Measurements from ENCODE around the gene BTRC. TPM values are rescaled to one million over a fixed set of nuclear protein-coding genes. Genes with fewer than 3 reads are reported as not detected.

Gene BTRC
- polyA plus RNA-seq, 12 donors = 18.7 to 39.8 (median 29.1) TPM; not detected in 1

GRCh38 chr10:101566333-101567164 is 212.6 kb downstream of the BTRC start:
- DNase-seq = no peak

DNA sequence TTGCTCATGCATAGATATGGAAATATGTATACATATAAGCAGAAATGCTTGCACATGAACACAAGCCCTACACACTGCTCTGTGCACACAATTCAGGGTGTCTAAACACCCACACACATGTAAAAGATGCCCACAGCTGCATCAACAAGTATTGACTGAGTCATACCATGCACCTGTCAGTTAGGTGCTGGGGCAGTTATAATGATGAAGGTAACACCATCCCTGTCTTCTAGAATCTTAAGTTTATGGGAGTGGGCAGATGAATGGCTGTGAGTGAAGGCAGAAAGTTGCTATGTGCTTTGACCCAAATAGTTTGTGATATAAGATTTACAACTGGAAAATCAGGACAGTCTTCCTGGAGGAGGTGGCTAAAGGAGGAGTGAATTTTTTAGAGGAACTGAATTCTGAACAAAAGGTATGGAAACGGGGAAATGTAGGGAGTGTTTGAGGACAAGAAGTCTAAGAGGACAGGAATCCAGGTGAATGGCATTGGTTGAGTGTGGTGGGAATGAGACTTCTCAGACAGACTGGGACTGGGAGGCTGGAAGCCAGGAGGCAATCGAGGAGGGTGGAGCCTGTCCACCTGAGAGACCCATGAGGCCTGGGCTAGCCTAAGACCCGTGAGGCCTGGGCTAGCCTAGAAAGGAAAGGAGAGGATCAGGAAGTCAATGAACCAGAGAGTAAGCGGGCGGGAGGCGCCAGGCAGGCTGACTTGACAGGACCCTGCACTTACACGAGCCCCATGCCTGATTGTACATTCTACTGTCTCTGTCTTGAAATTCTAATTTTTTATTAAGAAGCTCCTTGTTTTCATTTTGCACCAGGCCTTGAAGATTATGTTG is 213.4 kb downstream of the BTRC start:
- DNase-seq = no peak

GRCh38 chr10:101568054-101568745 is 214.2 kb downstream of the BTRC start:
- DNase-seq = no peak

DNA sequence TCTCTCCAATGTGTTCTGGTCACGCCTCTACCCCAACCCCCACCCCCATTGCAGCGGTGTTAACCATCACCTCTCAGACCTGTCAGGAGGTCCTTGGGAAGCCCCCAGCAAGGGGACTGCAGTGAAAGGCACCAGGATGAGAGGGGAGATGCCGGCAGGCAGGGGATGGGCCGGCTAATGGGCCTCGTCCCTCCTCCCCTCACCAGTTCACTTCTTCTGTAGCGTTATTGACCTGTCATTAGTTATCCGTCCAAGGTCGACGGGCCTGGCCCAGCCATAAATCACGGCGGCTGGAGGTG is 215.3 kb downstream of the BTRC start:
- no peak for DNase-seq

GRCh38 chr10:101569622-101570427 is 215.9 kb downstream of the BTRC start:
- DNase-seq = peak; percentile 79

- DNase-seq = no peak
These were observed 216.7 kb downstream of the BTRC start for GRCh38 chr10:101570428-101571270.

DNA sequence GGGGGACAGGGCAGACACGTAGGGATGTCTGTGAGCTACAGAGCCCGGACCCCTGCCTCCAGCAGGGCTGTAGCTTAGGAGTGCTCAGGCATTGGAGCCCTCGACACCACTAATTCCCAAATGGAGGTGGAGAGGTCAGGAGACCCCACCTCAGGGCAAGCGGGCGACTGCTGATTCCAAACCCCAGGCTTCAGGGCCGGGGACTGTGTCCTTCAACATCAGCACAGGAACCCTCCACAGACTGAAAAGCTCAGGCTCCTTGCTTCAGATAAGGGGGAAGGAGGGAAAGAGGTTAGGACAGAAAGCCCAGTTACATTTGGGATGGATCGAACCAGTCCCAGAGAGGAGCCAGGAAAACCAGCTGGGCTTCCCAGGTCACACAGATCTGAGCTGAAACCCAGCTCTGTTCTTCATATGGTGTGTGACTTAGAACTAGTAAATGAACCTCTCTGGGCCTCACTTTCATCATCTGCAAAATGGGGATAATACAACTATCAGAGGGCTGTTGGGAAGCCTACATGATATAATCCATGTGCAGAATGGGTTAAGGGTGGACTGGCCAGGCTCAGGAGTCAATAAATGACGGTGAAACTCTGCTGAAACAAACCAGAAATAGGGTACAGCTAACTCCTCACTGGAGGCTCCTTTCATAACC is 217.4 kb downstream of the BTRC start:
- DNase-seq = no peak

GRCh38 chr10:101572126-101572525 is 218.2 kb downstream of the BTRC start:
- DNase-seq = no peak

GRCh38 chr10:101572785-101573184 is 218.8 kb downstream of the BTRC start:
- DNase-seq = no peak

DNA sequence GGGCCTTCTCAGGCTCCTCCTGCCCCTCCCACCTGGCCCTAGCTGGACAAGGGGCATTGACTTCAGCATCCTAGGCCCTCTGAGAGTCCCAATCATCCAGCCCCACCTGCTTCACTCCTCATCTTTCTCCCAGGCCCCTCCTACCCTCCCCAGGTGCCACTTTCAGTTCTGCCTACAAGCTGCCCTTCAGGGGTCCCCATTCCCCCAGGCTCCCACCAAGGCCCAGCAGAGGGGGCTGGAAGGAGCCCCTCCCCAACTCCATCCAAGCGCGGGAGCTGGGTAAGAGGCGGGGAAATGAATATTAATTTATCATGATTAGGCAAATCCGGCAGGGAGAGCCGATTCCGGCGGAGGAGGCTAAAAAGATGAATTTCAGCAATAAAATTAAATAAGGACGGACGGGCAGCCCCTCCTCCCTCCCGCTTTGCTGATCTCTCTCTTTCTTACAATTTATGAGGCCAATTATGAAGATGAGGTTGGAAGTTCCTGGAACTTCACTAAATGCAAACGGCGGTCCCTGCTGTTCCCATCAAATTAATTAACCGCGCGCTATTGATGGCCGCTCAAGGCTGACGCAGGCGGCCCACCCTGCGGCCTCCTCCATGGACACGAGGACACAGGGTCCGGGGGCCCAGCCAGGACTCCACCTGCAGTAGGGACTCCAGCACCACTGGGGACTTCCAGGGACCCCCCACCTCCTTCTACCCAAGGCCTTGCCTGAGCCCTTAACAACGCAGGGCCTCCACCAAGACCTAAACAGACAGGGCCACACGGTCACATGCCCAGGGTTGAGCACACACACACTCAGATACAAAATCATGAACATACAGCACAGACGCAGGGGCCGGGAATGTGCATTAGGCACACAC is 220.2 kb downstream of the BTRC start:
- no peak for DNase-seq

DNA sequence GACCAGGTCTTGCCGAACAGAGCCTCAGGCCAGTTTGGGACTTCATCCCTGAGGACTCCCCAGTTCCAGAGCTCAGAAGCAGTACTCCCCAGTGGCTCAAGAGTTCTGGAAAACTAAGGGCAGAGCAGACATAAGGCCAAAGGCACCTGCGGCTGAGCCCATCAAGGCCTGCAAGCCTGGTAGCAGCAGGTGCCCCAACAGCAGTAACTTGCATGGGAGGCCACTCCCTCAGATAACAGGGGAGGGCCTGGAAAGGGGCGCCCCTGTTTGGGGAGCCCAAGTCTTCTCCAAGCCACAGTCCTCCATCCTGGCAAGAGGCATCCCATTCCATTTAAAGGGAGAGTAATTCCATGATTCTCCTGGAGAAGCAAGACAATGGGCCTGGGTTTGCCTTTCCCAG is 221.1 kb downstream of the BTRC start:
- no peak for DNase-seq

DNA sequence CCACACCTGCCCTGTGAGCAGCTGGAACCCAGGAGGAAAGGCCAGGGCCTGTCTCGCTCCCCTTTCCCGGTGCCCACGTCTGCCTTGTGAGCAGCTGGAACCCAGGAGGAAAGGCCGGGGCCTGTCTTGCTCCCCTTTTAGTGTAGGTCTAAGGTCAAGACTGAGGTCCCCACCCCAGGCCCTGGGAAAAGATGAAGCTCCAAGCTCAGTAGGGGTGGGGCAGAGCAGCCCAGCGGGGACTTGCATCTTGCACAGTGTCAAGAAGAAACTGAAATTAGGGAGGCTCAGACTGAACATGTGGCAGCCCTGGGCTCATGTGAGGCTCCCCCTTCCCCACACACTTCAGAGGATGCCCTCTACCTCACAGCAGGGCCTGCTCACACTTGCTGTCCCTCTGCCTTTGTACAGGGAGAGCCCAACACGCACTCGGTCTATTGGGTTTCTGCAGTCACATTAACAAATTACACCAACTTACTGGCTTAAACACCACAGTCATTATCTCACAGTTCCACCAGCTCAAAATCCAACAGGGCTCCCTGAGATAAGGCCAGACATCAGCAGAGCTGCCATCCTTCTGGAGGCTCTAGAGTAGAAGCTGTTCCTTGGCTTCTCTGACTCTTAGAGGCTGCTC is 221.7 kb downstream of the BTRC start:
- DNase-seq = no peak

DNA sequence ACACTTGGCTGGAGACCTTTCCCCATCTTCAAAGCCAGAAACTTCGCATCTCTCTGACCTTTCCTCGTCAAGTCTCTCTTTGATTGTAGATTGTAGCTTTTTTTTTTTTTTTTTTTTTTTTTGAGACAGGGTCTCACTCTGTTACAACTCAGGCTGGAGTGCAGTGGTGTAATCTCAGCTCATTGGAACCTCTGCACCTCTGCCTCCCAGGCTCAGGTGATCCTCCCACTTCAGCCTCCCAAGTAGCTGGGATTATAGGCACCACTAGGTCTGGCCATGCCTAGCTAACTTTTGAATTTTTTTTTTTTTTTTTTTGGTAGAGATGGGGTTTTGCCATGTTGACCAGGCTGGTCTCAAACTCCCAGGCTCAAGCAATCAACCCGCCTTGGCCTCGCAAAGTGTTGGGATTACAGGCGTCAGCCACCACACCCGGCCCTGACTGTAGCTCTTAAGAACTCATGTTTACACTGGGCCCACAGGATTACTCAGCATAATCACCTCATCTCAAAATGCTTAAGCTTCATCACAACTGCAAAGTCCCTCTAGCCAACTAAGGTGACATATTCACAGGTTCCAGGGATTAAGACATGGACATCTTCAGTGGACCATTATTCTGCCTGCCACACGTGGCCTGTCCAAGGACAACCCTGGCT is 222.4 kb downstream of the BTRC start:
- DNase-seq = no peak

- DNase-seq = no peak
These were observed 223.3 kb downstream of the BTRC start for GRCh38 chr10:101577121-101577871.

GRCh38 chr10:101578192-101578591 is 224.2 kb downstream of the BTRC start:
- no peak for DNase-seq

GRCh38 chr10:101578803-101579515 is 225.0 kb downstream of the BTRC start:
- DNase-seq = no peak

DNA sequence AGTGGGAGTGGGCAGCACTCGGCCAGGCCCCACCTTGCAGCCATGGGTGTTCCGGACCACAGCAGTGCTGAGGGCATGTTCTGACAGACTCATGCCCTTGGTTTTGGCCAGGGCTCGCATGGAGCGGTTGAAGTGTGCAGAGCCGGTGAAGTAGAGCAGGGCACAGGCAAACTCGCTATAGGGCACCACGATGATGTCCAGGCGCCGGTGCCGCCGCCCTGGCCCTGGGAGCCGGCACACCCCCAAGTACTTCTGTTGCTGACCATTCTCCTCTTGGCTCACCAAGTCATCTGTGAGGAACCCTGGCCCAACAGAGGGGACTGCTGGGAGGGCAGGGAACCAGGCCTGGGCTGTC is 225.5 kb downstream of the BTRC start:
- no peak for DNase-seq

Data from muscle of arm (tissue), 12 donors.